H9 (cell line): ENCODE measurements around the gene SYNJ1. TPM values are rescaled to one million over a fixed set of nuclear protein-coding genes. Genes with fewer than 3 reads are reported as not detected.
A peak's percentile ranks its signal among the peaks of the same experiment; 100 is the strongest.

Experiments
- DNase-seq: peaks from one replicate; pipeline ENCODE4 v3.0.0-alpha.2; 2017
- H2AFZ ChIP-seq: one replicate; pipeline ENCODE4 v1.6.1; 2013; ENCODE audit warnings: mild to moderate bottlenecking, low read length, control low read depth, moderate library complexity
- H2AK5ac ChIP-seq: 2 replicates; pipeline ENCODE4 v1.6.1; 2013; ENCODE audit warnings: low read length, control low read depth, mixed read lengths; ENCODE audit not compliant: insufficient read length
- H2BK120ac ChIP-seq: one replicate; pipeline ENCODE4 v1.6.1; 2013; ENCODE audit warnings: low read depth, mild to moderate bottlenecking, low read length, control low read depth, inconsistent platforms; ENCODE audit not compliant: poor library complexity, severe bottlenecking
- H2BK12ac ChIP-seq: 2 replicates; pipeline ENCODE4 v1.6.1; 2013; ENCODE audit warnings: low read length, control low read depth, mixed read lengths, low read depth; ENCODE audit not compliant: insufficient read length
- H2BK15ac ChIP-seq: 2 replicates; pipeline ENCODE4 v1.6.1; 2013; ENCODE audit warnings: low read depth, low read length, control low read depth
- H2BK20ac ChIP-seq: one replicate; pipeline ENCODE4 v1.6.1; 2013; ENCODE audit warnings: low read depth, mild to moderate bottlenecking, low read length, control low read depth, inconsistent platforms; ENCODE audit not compliant: poor library complexity, severe bottlenecking
- H2BK5ac ChIP-seq: 2 replicates; pipeline ENCODE4 v1.6.1; 2013; ENCODE audit warnings: low read length, control low read depth, mixed read lengths; ENCODE audit not compliant: insufficient read length
- H3K14ac ChIP-seq: 2 replicates; pipeline ENCODE4 v1.6.1; 2013; ENCODE audit warnings: low read length, control low read depth; ENCODE audit not compliant: insufficient read depth
- H3K18ac ChIP-seq: 2 replicates; pipeline ENCODE4 v1.6.1; 2013; ENCODE audit warnings: low read depth, mild to moderate bottlenecking, mixed read lengths, low read length, control low read depth; ENCODE audit not compliant: insufficient read length
- H3K23ac ChIP-seq: 2 replicates; pipeline ENCODE4 v1.6.1; 2013; ENCODE audit warnings: low read length, control low read depth, mixed read lengths, low read depth; ENCODE audit not compliant: insufficient read length
- H3K23me2 ChIP-seq: 2 replicates; pipeline ENCODE4 v1.6.1; 2013; ENCODE audit warnings: low read depth, mild to moderate bottlenecking, mixed read lengths, low read length, control low read depth; ENCODE audit not compliant: insufficient read length, poor library complexity, severe bottlenecking
- H3K27ac ChIP-seq: 2 replicates; pipeline ENCODE4 v1.5.1; 2013; ENCODE audit warnings: low read length, control low read depth, mixed read lengths, low read depth; ENCODE audit not compliant: insufficient read length
- H3K27me3 ChIP-seq: 2 replicates; pipeline ENCODE4 v1.6.1; 2013; ENCODE audit warnings: low read length, control low read depth, inconsistent platforms; ENCODE audit not compliant: insufficient read depth
- H3K4ac ChIP-seq: 2 replicates; pipeline ENCODE4 v1.6.1; 2013; ENCODE audit warnings: low read depth, mild to moderate bottlenecking, control low read depth, inconsistent platforms, low read length, moderate library complexity
- H3K4me1 ChIP-seq: 2 replicates; pipeline ENCODE4 v1.6.1; 2013; ENCODE audit warnings: low read length, control low read depth, inconsistent platforms; ENCODE audit not compliant: insufficient read depth
- H3K4me2 ChIP-seq: 2 replicates; pipeline ENCODE4 v1.6.1; 2013; ENCODE audit warnings: low read length, control low read depth, mixed read lengths; ENCODE audit not compliant: insufficient read length, insufficient read depth
- H3K56ac ChIP-seq: 2 replicates; pipeline ENCODE4 v1.6.1; 2013; ENCODE audit warnings: low read depth, mild to moderate bottlenecking, mixed read lengths, low read length, control low read depth; ENCODE audit not compliant: insufficient read length
- H3K79me1 ChIP-seq: 2 replicates; pipeline ENCODE4 v1.6.1; 2013; ENCODE audit warnings: low read depth, mild to moderate bottlenecking, moderate library complexity, low read length, control low read depth, inconsistent platforms; ENCODE audit not compliant: insufficient read depth, poor library complexity, severe bottlenecking
- H3K79me2 ChIP-seq: 2 replicates; pipeline ENCODE4 v1.6.1; 2013; ENCODE audit warnings: low read length, control low read depth, inconsistent platforms; ENCODE audit not compliant: insufficient read depth
- H3K9ac ChIP-seq: 2 replicates; pipeline ENCODE4 v1.6.1; 2013; ENCODE audit warnings: low read length, control low read depth, mixed read lengths; ENCODE audit not compliant: insufficient read length; ENCODE audit errors: extremely low read depth
- H3K9me3 ChIP-seq: one replicate; pipeline ENCODE4 v1.6.1; 2013; ENCODE audit warnings: low read depth, low read length, inconsistent platforms; ENCODE audit not compliant: control insufficient read depth
- H3T11ph ChIP-seq: one replicate; pipeline ENCODE4 v1.6.1; 2013; ENCODE audit warnings: mild to moderate bottlenecking, low read length, control low read depth, inconsistent platforms
- H4K20me1 ChIP-seq: one replicate; pipeline ENCODE4 v1.6.1; 2013; ENCODE audit not compliant: control insufficient read depth, insufficient read length, insufficient read depth
- H4K5ac ChIP-seq: 2 replicates; pipeline ENCODE4 v1.6.1; 2013; ENCODE audit warnings: low read depth, mild to moderate bottlenecking, mixed read lengths, low read length, control low read depth; ENCODE audit not compliant: insufficient read length
- H4K8ac ChIP-seq: replicated peaks from 2 replicates; pipeline ENCODE4 v1.6.1; 2013; ENCODE audit warnings: low read length, control low read depth, mixed read lengths, low read depth; ENCODE audit not compliant: insufficient read length
- H4K91ac ChIP-seq: 2 replicates; pipeline ENCODE4 v1.6.1; 2013; ENCODE audit warnings: low read depth, mild to moderate bottlenecking, moderate library complexity, mixed read lengths, low read length, control low read depth; ENCODE audit not compliant: insufficient read length
- H3K27ac Mint-ChIP-seq, 3 experiments: 2 replicates in 2 of 3; 3 replicates in 1 of 3; pipeline ENCODE4 v1.8.0; 2020 to 2021; ENCODE audit warnings: mixed read lengths in 3 of 3, mild to moderate bottlenecking in 1 of 3, moderate library complexity in 1 of 3
- H3K27me3 Mint-ChIP-seq: 2 replicates; pipeline ENCODE4 v1.8.0; 2021; ENCODE audit warnings: low read depth, mild to moderate bottlenecking, moderate library complexity, mixed read lengths
- H3K36me3 Mint-ChIP-seq, 3 experiments: 2 replicates in 2 of 3; 3 replicates in 1 of 3; pipeline ENCODE4 v1.8.0; 2020 to 2021; ENCODE audit warnings: low read depth in 3 of 3, mixed read lengths in 3 of 3; ENCODE audit not compliant: insufficient read depth in 1 of 3
- H3K4me1 Mint-ChIP-seq, 2 experiments: 2 replicates each; pipeline ENCODE4 v1.8.0; 2020; ENCODE audit warnings: mixed read lengths in 2 of 2
- H3K4me3 Mint-ChIP-seq, 2 experiments: 2 replicates in 1 of 2; 3 replicates in 1 of 2; pipeline ENCODE4 v1.8.0; 2020 to 2021; ENCODE audit warnings: mild to moderate bottlenecking in 2 of 2, mixed read lengths in 2 of 2, moderate library complexity in 1 of 2
- H3K9me3 Mint-ChIP-seq, 2 experiments: 2 replicates in 1 of 2; 3 replicates in 1 of 2; pipeline ENCODE4 v1.8.0; 2020; ENCODE audit warnings: mild to moderate bottlenecking in 2 of 2, mixed read lengths in 2 of 2, moderate library complexity in 1 of 2
- CTCF ChIP-seq: fragments of 200-600 bp; sonication (generic); conservative IDR thresholded peaks from 3 replicates; pipeline ENCODE4 v1.8.0; 2021; ENCODE audit warnings: antibody characterized with exemption, mild to moderate bottlenecking
- WGBS: extraction: QIAGEN DNeasy Blood & Tissue Kit; methylation state at CpG from one replicate; pipeline ENCODE4 v1.1.7; 2013; ENCODE audit warnings: missing lambda C conversion rate, low lambda C conversion rate, mixed read lengths; ENCODE audit not compliant: insufficient read length; ENCODE audit errors: extremely low coverage; 5-methylcytosine and 5-hydroxymethylcytosine counted together
- total RNA-seq: library from RNA; stranded (reverse); gene quantifications from 2 replicates; pipeline ENCODE4 v1.2.1, GENCODE V29; 2021

Gene SYNJ1
- total RNA-seq, 1 experiment from 2014 or later: 7.1 TPM

GRCh38 chr21:32735524-32735923 lies 7.7 kb upstream of the SYNJ1 start:
- Histone ChIP-seq H3K56ac (no peak overlapping the region), H4K8ac (no peak overlapping the region), H3K23me2 (no peaks in the 10 kb centered on the region), H2AFZ (no peak overlapping the region), H3K9me3 (no peaks in the 10 kb centered on the region), H2BK15ac (no peak overlapping the region), H3K27ac (no peak overlapping the region), H2BK20ac (no peak overlapping the region), H3K9ac (no peak overlapping the region), H3K14ac (no peak overlapping the region), H4K5ac (no peak overlapping the region), H2BK5ac (no peak overlapping the region), H3K27me3 (no peaks in the 10 kb centered on the region), H3K4me2 (no peak overlapping the region), H3K4me1 (no peaks in the 10 kb centered on the region), H3K79me1 (no peaks in the 10 kb centered on the region), H3T11ph (no peak overlapping the region), H3K18ac (no peak overlapping the region), H3K4ac (no peak overlapping the region), H2BK12ac (no peak overlapping the region), H3K23ac (no peak overlapping the region), H4K20me1 (no peaks in the 10 kb centered on the region), H2AK5ac (no peak overlapping the region), H2BK120ac (no peak overlapping the region), H3K79me2 (no peaks in the 10 kb centered on the region), H4K91ac (no peak overlapping the region)
- no peaks in the 10 kb centered on the region for H3K9me3 Mint-ChIP-seq
- peak overlapping the region; percentile 16 to 53; a peak in 3 of 5 replicates for H3K4me3 Mint-ChIP-seq
- H3K4me1 Mint-ChIP-seq: peaks cover 8 to 36% of the 10 kb centered on the region in 2 experiments
- no CpG with 5 or more reads among the region's 2 CpGs for WGBS
- no peaks in the 10 kb centered on the region for H3K27me3 Mint-ChIP-seq
- no peak for DNase-seq
- H3K27ac Mint-ChIP-seq: peak overlapping the region; percentile 12 to 93 (median 71); a peak in 5 of 7 replicates
- peaks cover 19 to 48% (median 37%) of the 10 kb centered on the region in 3 experiments for H3K36me3 Mint-ChIP-seq
- no peak for TF ChIP-seq CTCF
